Prostate gland (tissue), 2 donors: Measurements from ENCODE around the gene LSMEM2. TPM values are rescaled to one million over a fixed set of nuclear protein-coding genes. Genes with fewer than 3 reads are reported as not detected.

ENCODE experiments used
- DNase-seq: peaks from one replicate; pipeline ENCODE4 v3.0.0-alpha.2; 2019; ENCODE audit warnings: low spot score
- H3K27ac ChIP-seq, 2 donors: fragments of 200-600 bp; sonication (generic); 2 replicates each; pipeline ENCODE4 v1.5.1; 2017 to 2019
- H3K27me3 ChIP-seq: fragments of 200-600 bp; sonication (generic); replicated peaks from 2 replicates; pipeline ENCODE4 v1.5.1; 2019; ENCODE audit not compliant: insufficient read depth
- H3K36me3 ChIP-seq, 2 donors: fragments of 200-600 bp; sonication (generic); 1 replicate in 1 of 2; 2 replicates in 1 of 2; pipeline versions ENCODE4 v1.5.1 to v1.8.1; 2017 to 2019
- H3K4me1 ChIP-seq: fragments of 200-600 bp; sonication (generic); replicated peaks from 2 replicates; pipeline ENCODE4 v1.5.1; 2019
- H3K4me3 ChIP-seq, 2 donors: fragments of 200-600 bp; sonication (generic); 2 replicates each; pipeline ENCODE4 v1.5.1; 2017 to 2019
- H3K9me3 ChIP-seq: fragments of 200-600 bp; sonication (generic); 2 replicates; pipeline ENCODE4 v1.5.1; 2017
- POLR2A ChIP-seq: fragments of 450-650 bp; IDR thresholded peaks from one replicate; pipeline ENCODE4 v1.6.1; 2016; ENCODE audit warnings: antibody characterized with exemption, mild to moderate bottlenecking
- POLR2AphosphoS5 ChIP-seq: sonication (generic); formaldehyde crosslinking; IDR thresholded peaks from one replicate; pipeline ENCODE4 v1.6.1; 2017; ENCODE audit warnings: antibody characterized with exemption
- WGBS: methylation state at CpG from one replicate; pipeline ENCODE4 v1.1.5; 2018; 5-methylcytosine and 5-hydroxymethylcytosine counted together
- intact Hi-C: fragments of 100-400 bp; cut with DNase I; formaldehyde crosslinking; loops from one replicate; pipeline ENCODE4 v1.14.2; 2022
- total RNA-seq, 2 donors: library from RNA; depleted of rRNA; stranded (reverse); fragments of >200 nt; gene quantifications; one replicate each; pipeline ENCODE4 v1.1.0, GENCODE V29; 2016
- TF ChIP-seq, protein P1 (sequence below), 4 experiments: fragments of 200-600 bp in 2 of 4; fragments of 450-650 bp in 2 of 4; sonication (generic) in 2 of 4; IDR thresholded peaks; 1 replicate in 3 of 4; 2 replicates in 1 of 4; pipeline ENCODE4 v1.5.1; 2016 to 2019; ENCODE audit warnings: antibody characterized with exemption in 4 of 4, mild to moderate bottlenecking in 2 of 4, moderate library complexity in 2 of 4

Gene LSMEM2
- total RNA-seq, 2 donors from 2014 or later, result not detected

DNA sequence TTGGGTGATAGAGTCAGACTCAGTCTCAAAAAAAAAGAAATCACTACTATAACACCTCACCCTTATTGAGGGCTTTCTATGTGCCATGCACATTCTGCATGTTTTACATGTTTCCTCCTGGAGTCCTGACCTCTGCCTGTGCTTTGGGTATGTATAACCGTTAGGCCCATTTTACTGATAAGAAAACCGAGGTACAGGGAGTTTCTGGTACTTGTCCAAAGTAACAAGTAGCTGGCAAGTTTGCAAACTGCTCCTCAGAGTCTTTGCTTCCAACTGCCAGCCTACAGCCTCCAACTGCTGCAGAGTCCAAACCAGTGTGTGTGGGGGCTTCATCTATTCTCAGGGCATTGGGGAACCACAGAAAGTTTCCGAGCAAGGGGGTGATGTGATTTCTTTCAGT, 46.6 kb upstream of the LSMEM2 start:
- Histone ChIP-seq H3K4me3 (no peak overlapping the region), H3K27me3 (no peaks in the 10 kb centered on the region), H3K4me1 (no peaks in the 10 kb centered on the region), H3K27ac (no peak overlapping the region), H3K9me3 (no peaks in the 10 kb centered on the region), H3K36me3 (no peaks in the 10 kb centered on the region)
- WGBS, result 77% methylated on average over 3 of the region's 3 CpGs
- DNase-seq, result no peak
- intact Hi-C loops, result no loop called here
- TF ChIP-seq, protein P1, sequence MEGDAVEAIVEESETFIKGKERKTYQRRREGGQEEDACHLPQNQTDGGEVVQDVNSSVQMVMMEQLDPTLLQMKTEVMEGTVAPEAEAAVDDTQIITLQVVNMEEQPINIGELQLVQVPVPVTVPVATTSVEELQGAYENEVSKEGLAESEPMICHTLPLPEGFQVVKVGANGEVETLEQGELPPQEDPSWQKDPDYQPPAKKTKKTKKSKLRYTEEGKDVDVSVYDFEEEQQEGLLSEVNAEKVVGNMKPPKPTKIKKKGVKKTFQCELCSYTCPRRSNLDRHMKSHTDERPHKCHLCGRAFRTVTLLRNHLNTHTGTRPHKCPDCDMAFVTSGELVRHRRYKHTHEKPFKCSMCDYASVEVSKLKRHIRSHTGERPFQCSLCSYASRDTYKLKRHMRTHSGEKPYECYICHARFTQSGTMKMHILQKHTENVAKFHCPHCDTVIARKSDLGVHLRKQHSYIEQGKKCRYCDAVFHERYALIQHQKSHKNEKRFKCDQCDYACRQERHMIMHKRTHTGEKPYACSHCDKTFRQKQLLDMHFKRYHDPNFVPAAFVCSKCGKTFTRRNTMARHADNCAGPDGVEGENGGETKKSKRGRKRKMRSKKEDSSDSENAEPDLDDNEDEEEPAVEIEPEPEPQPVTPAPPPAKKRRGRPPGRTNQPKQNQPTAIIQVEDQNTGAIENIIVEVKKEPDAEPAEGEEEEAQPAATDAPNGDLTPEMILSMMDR (IDR thresholded peaks at IDR 0.05), result no peak
- no peak for TF ChIP-seq POLR2A
- TF ChIP-seq POLR2AphosphoS5, result no peak

DNA sequence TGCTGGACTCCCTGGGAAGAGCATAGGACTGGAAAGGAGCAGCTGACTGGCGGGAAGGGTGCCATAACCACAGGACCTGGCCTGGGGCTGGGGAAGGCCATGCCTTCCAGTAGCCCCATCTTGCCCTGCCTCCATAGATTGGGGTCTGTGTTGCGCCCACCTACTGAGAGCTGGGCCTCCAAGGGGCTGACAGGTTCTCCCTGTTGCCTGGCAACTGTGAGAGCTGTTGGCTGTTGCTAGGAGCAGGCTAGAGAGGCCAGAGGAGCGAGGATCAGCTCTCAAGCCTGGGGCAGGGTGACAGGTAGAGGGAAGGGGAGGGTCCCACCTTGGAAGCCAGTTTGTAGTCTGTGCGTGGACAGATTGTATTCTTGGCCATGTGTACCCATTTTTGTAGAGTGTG, 45.7 kb upstream of the LSMEM2 start:
- H3K27me3 ChIP-seq, result no peaks in the 10 kb centered on the region
- intact Hi-C loops, result no loop called here
- no peaks in the 10 kb centered on the region for H3K36me3 ChIP-seq
- H3K27ac ChIP-seq, result no peak overlapping the region
- WGBS, result 90% methylated on average over 4 of the region's 4 CpGs
- no peak for TF ChIP-seq POLR2AphosphoS5
- H3K4me3 ChIP-seq, result no peak overlapping the region
- no peak for DNase-seq
- no peaks in the 10 kb centered on the region for H3K9me3 ChIP-seq
- peaks cover 6% of the 10 kb centered on the region for H3K4me1 ChIP-seq

DNA sequence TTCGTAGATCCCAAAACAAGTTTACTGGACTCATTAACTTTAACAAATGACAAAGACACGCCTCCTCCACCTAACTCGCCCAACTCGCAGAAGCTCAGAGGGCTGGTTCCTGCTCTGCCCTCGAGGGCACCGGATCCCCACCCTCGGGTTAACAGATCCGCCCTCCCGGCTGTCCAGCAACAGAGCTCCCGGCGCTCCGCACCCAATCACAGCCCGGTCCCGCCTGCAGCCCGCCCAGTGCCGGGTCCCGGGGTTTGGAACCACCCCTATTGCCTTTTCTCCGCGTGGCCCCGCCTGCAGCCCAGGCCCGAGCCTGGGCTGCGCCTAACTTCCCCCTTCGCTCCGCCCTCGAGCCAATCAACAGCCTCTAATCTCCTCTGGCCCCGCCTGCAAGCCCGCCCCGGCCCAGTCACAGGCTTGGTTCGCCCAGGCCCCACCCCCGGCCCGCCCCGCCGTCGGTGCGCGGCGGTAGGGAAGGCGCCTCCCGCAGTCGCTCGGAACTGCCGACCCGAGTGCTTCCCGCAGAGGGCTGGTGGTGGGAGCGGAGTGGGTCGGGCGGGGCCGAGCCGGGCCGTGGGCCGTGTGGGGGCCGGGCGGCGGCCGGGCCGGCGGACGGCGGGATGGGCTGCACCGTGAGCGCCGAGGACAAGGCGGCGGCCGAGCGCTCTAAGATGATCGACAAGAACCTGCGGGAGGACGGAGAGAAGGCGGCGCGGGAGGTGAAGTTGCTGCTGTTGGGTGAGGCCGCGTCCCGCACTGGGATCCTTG, 43.0 kb upstream of the LSMEM2 start, which contains the start of gene GNAI2:
Gene GNAI2, plus strand, starts transcription at position 489 of the 768 bp plus-strand sequence. Its CDS starts 132 bp downstream, at position 621.
- peak within 1 kb of the TSS; percentile 69 to 97 for H3K4me3 ChIP-seq
- peak; percentile 93 for TF ChIP-seq POLR2AphosphoS5
- peak; percentile 91 for TF ChIP-seq POLR2A
- TF ChIP-seq, protein P1 (IDR thresholded peaks at IDR 0.05), result peak in 2 of 4 experiments; percentile 11 to 27
- WGBS, result 1% methylated on average over 75 of the region's 75 CpGs
- intact Hi-C loops, result loop anchor here (5.0 kb wide), 1 partner anchor 86 kb away; the partner anchor contains the start of gene HYAL2
- peak; percentile 99 for DNase-seq
- H3K27ac ChIP-seq, result peak within 1 kb of the TSS; percentile 84 to 89
- H3K27me3 ChIP-seq, result no peaks in the 10 kb centered on the region
- no peaks in the 10 kb centered on the region for H3K9me3 ChIP-seq
- H3K4me1 ChIP-seq, result peaks cover 25% of the 10 kb centered on the region
- no peaks in the 10 kb centered on the region for H3K36me3 ChIP-seq

DNA sequence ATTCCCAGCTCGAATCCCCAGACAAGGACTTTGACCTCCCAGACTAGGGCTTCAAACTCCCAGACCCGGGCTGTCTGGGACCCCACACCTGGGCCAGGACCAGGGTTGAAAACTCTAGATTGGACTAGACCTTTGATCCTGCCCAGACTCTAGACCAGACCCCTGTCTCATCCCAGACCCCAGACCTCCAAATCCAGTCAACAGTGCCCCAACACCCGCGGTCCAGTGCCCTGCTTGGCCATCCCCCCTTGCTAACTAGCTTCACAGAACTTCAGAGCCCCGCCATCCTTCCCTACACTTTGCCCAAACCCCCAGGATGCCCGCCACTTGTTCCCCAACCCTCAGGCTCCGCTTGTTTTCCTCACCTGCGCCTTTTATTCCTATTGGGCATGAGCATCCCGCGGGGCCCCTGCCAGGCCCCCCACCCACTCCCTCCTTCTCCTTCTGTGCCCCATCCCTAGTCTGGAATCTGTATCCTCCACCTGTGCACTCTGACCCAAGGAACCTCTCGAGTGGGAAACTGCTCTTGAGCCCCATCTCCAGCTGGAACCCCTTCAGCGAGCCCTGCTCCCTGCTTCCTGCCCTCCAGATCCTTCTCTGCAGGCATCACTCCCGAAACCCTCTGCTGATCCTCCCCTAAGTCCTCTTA, 42.3 kb upstream of the LSMEM2 start:
- peak overlapping the region; percentile 84 to 89 for H3K27ac ChIP-seq
- no peaks in the 10 kb centered on the region for H3K36me3 ChIP-seq
- H3K4me1 ChIP-seq, result peaks cover 25% of the 10 kb centered on the region
- intact Hi-C loops, result loop anchor here (5.0 kb wide), 1 partner anchor 86 kb away; the partner anchor contains the start of gene HYAL2
- H3K27me3 ChIP-seq, result no peaks in the 10 kb centered on the region
- no peak for DNase-seq
- 0% methylated on average over 13 of the region's 13 CpGs for WGBS
- peak overlapping the region; percentile 69 to 97 for H3K4me3 ChIP-seq
- H3K9me3 ChIP-seq, result no peaks in the 10 kb centered on the region
- TF ChIP-seq, protein P1 (IDR thresholded peaks at IDR 0.05), result no peak
- no peak for TF ChIP-seq POLR2AphosphoS5
- TF ChIP-seq POLR2A, result no peak

DNA sequence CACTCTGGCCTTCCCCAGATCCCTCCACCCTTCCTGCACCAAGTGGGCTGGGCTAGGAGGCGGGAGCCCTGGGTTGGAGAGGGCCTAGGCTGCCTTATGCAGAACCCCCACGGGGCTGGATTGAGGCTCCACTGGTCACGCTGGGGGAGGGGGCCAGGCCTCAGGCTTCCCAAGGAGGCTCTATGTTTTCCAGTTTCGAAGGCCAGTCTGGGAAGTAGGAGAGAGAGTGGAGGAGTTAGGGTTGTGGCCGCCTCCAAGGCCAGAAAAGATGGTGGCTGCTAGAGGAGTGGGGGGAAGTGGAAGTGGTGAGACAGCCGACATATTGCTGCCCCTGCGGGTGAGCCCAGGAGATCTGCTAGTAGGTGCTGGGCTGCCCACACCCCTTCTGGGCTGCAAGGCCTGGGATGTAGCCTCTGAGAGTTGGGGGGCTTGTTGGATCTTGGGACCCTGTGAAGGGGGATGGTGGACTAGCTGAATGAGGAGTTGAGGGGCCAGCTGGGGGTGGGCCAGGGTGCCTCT, 41.7 kb upstream of the LSMEM2 start:
- peaks cover 25% of the 10 kb centered on the region for H3K4me1 ChIP-seq
- intact Hi-C loops, result loop anchor here (5.0 kb wide), 1 partner anchor 85 kb away; the partner anchor contains the start of gene HYAL2
- DNase-seq, result no peak
- H3K27ac ChIP-seq, result peak overlapping the region; percentile 84 to 89
- H3K27me3 ChIP-seq, result no peaks in the 10 kb centered on the region
- TF ChIP-seq POLR2AphosphoS5 (no peak), POLR2A (no peak)
- TF ChIP-seq, protein P1 (IDR thresholded peaks at IDR 0.05), result no peak
- peak overlapping the region; percentile 69 to 97 for H3K4me3 ChIP-seq
- no peaks in the 10 kb centered on the region for H3K9me3 ChIP-seq
- H3K36me3 ChIP-seq, result no peaks in the 10 kb centered on the region
- WGBS, result 3% methylated on average over 7 of the region's 7 CpGs
